ENCODE data around the gene MCF2L2. TPM values are rescaled to one million over a fixed set of nuclear protein-coding genes. Genes with fewer than 3 reads are reported as not detected.

Gene MCF2L2
- total and polyA plus RNA-seq, 3 donors from 2014 or later, result 6.8 to 24.2 (median 14.6) TPM

DNA sequence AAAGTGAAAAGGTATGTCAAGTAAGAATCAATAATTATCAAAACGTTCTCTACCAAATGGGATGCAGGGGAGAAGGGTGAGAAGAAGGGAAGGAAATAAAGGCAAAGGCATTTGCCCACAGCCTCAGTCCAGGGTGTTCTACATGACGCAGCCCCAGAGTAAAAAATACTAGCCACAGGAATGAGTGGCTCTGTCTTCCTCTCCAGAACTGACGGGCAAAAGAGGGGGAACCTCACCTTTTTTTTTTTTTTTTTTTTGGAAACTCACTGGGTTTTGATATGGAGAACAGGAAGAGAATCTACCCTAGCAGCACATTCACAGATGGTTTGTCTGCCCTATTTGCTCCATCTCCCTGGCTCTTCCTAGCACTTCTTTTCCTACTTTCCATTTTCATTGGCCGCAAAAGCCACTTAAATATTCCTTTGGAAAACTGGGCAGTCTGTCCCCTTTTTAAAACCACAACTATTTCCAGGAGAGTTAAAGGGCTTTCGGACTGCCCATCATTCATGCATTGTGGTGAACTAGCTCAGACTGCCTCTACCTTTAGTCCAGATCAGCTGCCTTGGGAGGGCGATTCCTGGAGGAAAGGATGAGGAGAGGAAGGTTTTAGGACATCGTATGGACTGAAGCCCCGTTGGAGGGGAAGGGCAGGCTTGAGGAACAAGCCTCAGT lies 147.2 kb downstream of the MCF2L2 start:
- intact Hi-C loops (cut with DNase I; ENCODE audit: low total_unique reads), result no loop called here

DNA sequence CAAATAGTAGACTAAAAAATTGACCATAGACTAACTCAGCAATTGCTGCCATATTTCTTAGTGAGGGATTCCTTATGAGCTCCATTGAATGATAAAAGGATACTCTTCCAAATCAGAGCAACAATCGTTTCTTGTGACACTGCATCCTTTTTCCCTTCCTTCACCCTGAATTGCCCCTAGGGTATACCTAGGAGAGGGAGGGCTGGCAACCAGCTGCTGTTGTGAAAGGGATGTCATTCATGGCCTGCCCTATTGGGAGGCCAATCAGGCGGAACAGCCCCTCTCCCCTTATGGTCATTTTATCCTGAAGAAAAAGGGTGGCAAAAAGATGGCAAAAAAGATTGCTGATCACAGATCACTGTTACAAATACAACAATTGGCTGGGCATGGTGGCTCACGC lies 149.0 kb downstream of the MCF2L2 start:
- 87 to 92% methylated on average over 3 of the region's 3 CpGs for WGBS, 2 donors
- intact Hi-C loops (cut with DNase I; ENCODE audit: low total_unique reads), result no loop called here
- TF ChIP-seq POLR2A (IDR thresholded peaks at IDR 0.05), result no peak
- TF ChIP-seq, protein P1, sequence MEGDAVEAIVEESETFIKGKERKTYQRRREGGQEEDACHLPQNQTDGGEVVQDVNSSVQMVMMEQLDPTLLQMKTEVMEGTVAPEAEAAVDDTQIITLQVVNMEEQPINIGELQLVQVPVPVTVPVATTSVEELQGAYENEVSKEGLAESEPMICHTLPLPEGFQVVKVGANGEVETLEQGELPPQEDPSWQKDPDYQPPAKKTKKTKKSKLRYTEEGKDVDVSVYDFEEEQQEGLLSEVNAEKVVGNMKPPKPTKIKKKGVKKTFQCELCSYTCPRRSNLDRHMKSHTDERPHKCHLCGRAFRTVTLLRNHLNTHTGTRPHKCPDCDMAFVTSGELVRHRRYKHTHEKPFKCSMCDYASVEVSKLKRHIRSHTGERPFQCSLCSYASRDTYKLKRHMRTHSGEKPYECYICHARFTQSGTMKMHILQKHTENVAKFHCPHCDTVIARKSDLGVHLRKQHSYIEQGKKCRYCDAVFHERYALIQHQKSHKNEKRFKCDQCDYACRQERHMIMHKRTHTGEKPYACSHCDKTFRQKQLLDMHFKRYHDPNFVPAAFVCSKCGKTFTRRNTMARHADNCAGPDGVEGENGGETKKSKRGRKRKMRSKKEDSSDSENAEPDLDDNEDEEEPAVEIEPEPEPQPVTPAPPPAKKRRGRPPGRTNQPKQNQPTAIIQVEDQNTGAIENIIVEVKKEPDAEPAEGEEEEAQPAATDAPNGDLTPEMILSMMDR (IDR thresholded peaks at IDR 0.05), result no peak
- H3K4me3 ChIP-seq, result no peak overlapping the region
- no peaks in the 10 kb centered on the region for H3K36me3 ChIP-seq (ENCODE audit: low read depth, missing control alignments)
- H3K27me3 ChIP-seq, result no peaks in the 10 kb centered on the region
- no peak for DNase-seq
- no peaks in the 10 kb centered on the region for H3K9me3 ChIP-seq
- no peak overlapping the region for H3K27ac ChIP-seq
- H3K4me1 ChIP-seq, result peaks cover 9% of the 10 kb centered on the region

More for the DNA sequence above, 147.2 kb downstream of the MCF2L2 start:
- H3K4me1 ChIP-seq, result no peaks in the 10 kb centered on the region
- TF ChIP-seq POLR2A (IDR thresholded peaks at IDR 0.05), result no peak
- TF ChIP-seq, protein P1 (IDR thresholded peaks at IDR 0.05), result no peak
- H3K4me3 ChIP-seq, result no peak overlapping the region
- H3K27ac ChIP-seq, result no peak overlapping the region
- H3K27me3 ChIP-seq, result no peaks in the 10 kb centered on the region
- no peaks in the 10 kb centered on the region for H3K9me3 ChIP-seq
- 88 to 89% methylated on average over 8 of the region's 8 CpGs for WGBS, 2 donors
- H3K36me3 ChIP-seq (ENCODE audit: low read depth, missing control alignments), result no peaks in the 10 kb centered on the region
- DNase-seq, result no peak

DNA sequence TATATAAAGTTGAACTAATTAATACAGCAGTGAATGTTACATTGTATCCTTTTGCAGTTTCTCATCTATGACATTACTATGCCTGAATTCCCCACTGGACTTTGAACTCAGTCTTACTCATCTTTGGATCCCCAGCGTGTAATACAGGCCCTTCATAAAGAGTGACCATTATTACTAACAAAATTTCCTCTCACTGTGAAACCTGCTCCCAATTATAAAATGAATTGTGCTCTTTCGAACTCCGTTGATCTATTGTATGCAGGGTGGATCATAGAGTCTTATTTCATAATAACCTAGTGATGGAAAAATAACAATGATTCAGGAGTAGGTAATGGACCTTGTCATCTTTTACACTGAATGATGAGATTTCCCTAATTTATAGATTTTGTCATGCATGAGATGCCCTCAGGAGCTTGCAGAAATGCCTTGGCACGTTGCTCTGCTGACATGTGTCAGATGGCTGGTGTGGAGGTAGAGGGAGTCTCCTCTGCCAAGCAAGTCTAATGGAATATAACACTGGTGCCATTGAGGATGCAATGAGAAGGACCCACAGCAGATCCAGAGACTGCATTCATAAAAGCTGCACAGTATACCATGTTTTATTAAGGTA lies 149.8 kb downstream of the MCF2L2 start:
- Histone ChIP-seq H3K27ac (no peak overlapping the region), H3K4me1 (peaks cover 9% of the 10 kb centered on the region), H3K9me3 (no peaks in the 10 kb centered on the region), H3K36me3 (ENCODE audit: low read depth, missing control alignments) (no peaks in the 10 kb centered on the region), H3K27me3 (no peaks in the 10 kb centered on the region), H3K4me3 (no peak overlapping the region)
- intact Hi-C loops (cut with DNase I; ENCODE audit: low total_unique reads), result no loop called here
- TF ChIP-seq, protein P1 (IDR thresholded peaks at IDR 0.05), result no peak
- no peak for TF ChIP-seq POLR2A (IDR thresholded peaks at IDR 0.05)
- no peak for DNase-seq
- WGBS, 2 donors, result 83 to 88% methylated on average over 4 of the region's 4 CpGs

DNA sequence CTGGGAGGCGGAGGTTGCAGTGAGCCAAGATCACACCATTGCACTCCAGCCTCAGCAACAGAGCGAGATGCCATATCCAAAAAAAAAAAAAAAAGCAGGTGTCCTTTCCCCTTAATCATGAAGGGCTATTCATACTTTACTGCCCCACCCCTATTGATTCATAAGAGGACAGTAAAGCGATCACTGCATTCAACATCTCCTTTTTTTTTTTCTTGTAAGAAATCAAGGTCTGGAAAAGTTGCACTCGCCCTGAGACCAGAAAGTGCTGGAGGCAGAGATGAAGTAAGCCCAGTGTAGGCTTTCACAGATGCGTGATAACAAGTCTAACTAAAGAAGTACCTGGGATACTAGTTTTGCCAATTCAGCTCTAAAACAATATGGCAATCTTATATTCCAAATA lies 151.2 kb downstream of the MCF2L2 start:
- Histone ChIP-seq H3K4me1 (peaks cover 9% of the 10 kb centered on the region), H3K27ac (no peak overlapping the region), H3K27me3 (no peaks in the 10 kb centered on the region), H3K36me3 (ENCODE audit: low read depth, missing control alignments) (no peaks in the 10 kb centered on the region), H3K4me3 (no peak overlapping the region), H3K9me3 (no peaks in the 10 kb centered on the region)
- no peak for TF ChIP-seq POLR2A (IDR thresholded peaks at IDR 0.05)
- TF ChIP-seq, protein P1 (IDR thresholded peaks at IDR 0.05), result no peak
- no peak for DNase-seq
- WGBS, 2 donors, result 95 to 96% methylated on average over 5 of the region's 5 CpGs
- intact Hi-C loops (cut with DNase I; ENCODE audit: low total_unique reads), result no loop called here

DNA sequence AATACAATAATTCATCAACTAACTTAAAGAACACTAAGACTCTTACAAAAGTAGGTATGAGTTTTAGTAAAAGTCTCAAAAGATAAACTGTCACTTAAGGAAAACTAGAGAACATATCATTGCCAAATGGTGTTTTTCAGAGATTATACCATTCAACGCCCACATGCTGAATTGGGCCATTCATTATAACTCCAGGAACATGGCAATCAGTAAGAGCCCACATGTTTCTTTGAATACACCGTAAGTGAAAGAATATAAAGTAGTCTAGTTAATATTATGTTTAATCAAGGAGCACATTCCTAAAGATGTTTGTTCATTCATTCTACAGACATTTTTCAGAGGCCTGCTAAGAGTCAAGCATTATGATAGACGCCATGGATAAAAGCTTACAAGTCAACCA lies 152.5 kb downstream of the MCF2L2 start:
- 69 to 72% methylated on average over 3 of the region's 3 CpGs for WGBS, 2 donors
- Histone ChIP-seq H3K4me3 (no peak overlapping the region), H3K27ac (no peak overlapping the region), H3K27me3 (no peaks in the 10 kb centered on the region), H3K9me3 (no peaks in the 10 kb centered on the region), H3K4me1 (peaks cover 9% of the 10 kb centered on the region), H3K36me3 (ENCODE audit: low read depth, missing control alignments) (no peaks in the 10 kb centered on the region)
- TF ChIP-seq POLR2A (IDR thresholded peaks at IDR 0.05), result no peak
- TF ChIP-seq, protein P1 (IDR thresholded peaks at IDR 0.05), result no peak
- intact Hi-C loops (cut with DNase I; ENCODE audit: low total_unique reads), result no loop called here
- no peak for DNase-seq
